PC-9 (cell line): Measurements from ENCODE around the gene B3GAT2. TPM values are rescaled to one million over a fixed set of nuclear protein-coding genes. Genes with fewer than 3 reads are reported as not detected.

Source experiments
- BruUV-seq: library from RNA; stranded (reverse); fragments of 400-500 nt; replicated peaks from 2 replicates; lab custom pipeline; 2021; lab: Mats Ljungman, UMichigan
- CTCF ChIA-PET: fragments of 300-600 bp; sonication (Branson Sonifier 250); formaldehyde crosslinking; loops from one replicate; lab custom pipeline; 2022; ENCODE audit warnings: antibody characterized with exemption; lab: Charles Lee
- POLR2A ChIA-PET: fragments of 300-600 bp; sonication (Branson Sonifier 250); formaldehyde crosslinking; loops from one replicate; lab custom pipeline; 2022; ENCODE audit warnings: antibody characterized with exemption; ENCODE audit not compliant: unreplicated experiment; lab: Charles Lee
- DNase-seq, 2 experiments: peaks; one replicate each; pipeline versions ENCODE4 v3.0.0 to v3.0.0-alpha.2; 2015 to 2022; ENCODE audit warnings: mixed read lengths in 1 of 2
- H2AFZ ChIP-seq: fragments of 200-600 bp; sonication (generic); 2 replicates; pipeline ENCODE4 v1.8.1; 2017; ENCODE audit warnings: antibody characterized with exemption
- H3F3A ChIP-seq: fragments of 200-600 bp; sonication (generic); 2 replicates; pipeline ENCODE4 v1.8.1; 2017; ENCODE audit warnings: antibody characterized with exemption, mild to moderate bottlenecking, low read depth; ENCODE audit not compliant: insufficient read depth
- H3K27ac ChIP-seq: fragments of 200-600 bp; sonication (generic); 2 replicates; pipeline ENCODE4 v1.6.1; 2016; ENCODE audit warnings: mixed run types
- H3K27me3 ChIP-seq: fragments of 200-600 bp; sonication (generic); 2 replicates; pipeline ENCODE4 v1.6.1; 2016; ENCODE audit warnings: low read depth, mixed run types; ENCODE audit not compliant: insufficient read depth
- H3K36me3 ChIP-seq: fragments of 200-600 bp; sonication (generic); 2 replicates; pipeline ENCODE4 v1.6.1; 2016; ENCODE audit warnings: low read depth, mixed run types
- H3K4me1 ChIP-seq: fragments of 200-600 bp; sonication (generic); replicated peaks from 2 replicates; pipeline ENCODE4 v1.6.1; 2016; ENCODE audit warnings: mixed run types; ENCODE audit not compliant: insufficient read depth
- H3K4me2 ChIP-seq: fragments of 200-600 bp; sonication (generic); 2 replicates; pipeline ENCODE4 v1.6.1; 2017; ENCODE audit warnings: mixed run types
- H3K4me3 ChIP-seq: fragments of 200-600 bp; sonication (generic); 2 replicates; pipeline ENCODE4 v1.6.1; 2016; ENCODE audit warnings: mixed run types
- H3K79me2 ChIP-seq: fragments of 200-600 bp; sonication (generic); 2 replicates; pipeline ENCODE4 v1.6.1; 2017; ENCODE audit warnings: low read depth, mixed run types
- H3K9me2 ChIP-seq: fragments of 200-600 bp; sonication (generic); 2 replicates; pipeline ENCODE4 v1.8.1; 2017; ENCODE audit warnings: mild to moderate bottlenecking; ENCODE audit not compliant: insufficient read depth
- H3K9me3 ChIP-seq: fragments of 200-600 bp; sonication (generic); 2 replicates; pipeline ENCODE4 v1.8.1; 2016; ENCODE audit warnings: low read depth; ENCODE audit not compliant: insufficient read depth
- H4K20me1 ChIP-seq: fragments of 200-600 bp; sonication (generic); 2 replicates; pipeline ENCODE4 v1.8.1; 2017; ENCODE audit not compliant: insufficient read depth
- CTCF ChIP-seq: fragments of 200-600 bp; sonication (generic); conservative IDR thresholded peaks from 2 replicates; pipeline ENCODE4 v1.6.1; 2017; ENCODE audit warnings: mixed run types, antibody characterized with exemption, mild to moderate bottlenecking, moderate library complexity
- EZH2 ChIP-seq: fragments of 200-600 bp; sonication (generic); IDR thresholded peaks from 2 replicates; pipeline ENCODE4 v1.8.0; 2017; ENCODE audit warnings: antibody characterized with exemption, low read depth
- intact Hi-C: fragments of 100-400 bp; cut with micrococcal nuclease; formaldehyde crosslinking; loops from one replicate; pipeline ENCODE4 v1.10.0; 2022; ENCODE audit not compliant: unreplicated experiment
- total RNA-seq: library from RNA; stranded (reverse); gene quantifications from 2 replicates; pipeline ENCODE4 v1.2.3, GENCODE V29; 2021

The B3GAT2 gene
- total RNA-seq, 1 experiment from 2014 or later = not detected

- Histone ChIP-seq H3K27me3 (no peaks in the 10 kb centered on the region), H3K27ac (no peak overlapping the region), H3K9me2 (no peaks in the 10 kb centered on the region), H3K36me3 (no peaks in the 10 kb centered on the region), H3K79me2 (no peaks in the 10 kb centered on the region), H4K20me1 (no peaks in the 10 kb centered on the region), H3K4me2 (no peak overlapping the region), H3K4me1 (no peaks in the 10 kb centered on the region), H3F3A (no peaks in the 10 kb centered on the region), H3K4me3 (no peak overlapping the region), H3K9me3 (no peaks in the 10 kb centered on the region), H2AFZ (no peak overlapping the region)
- no TSS peak for BruUV-seq
- ChIA-PET POLR2A (no interaction called here), CTCF (no interaction called here)
- intact Hi-C loops = no loop called here
- DNase-seq = no peak
- TF ChIP-seq CTCF (no peak), EZH2 (no peak)
Measured at GRCh38 chr6:70905742-70906141, 51.1 kb downstream of the B3GAT2 start.

GRCh38 chr6:70903665-70904452 is 53.0 kb downstream of the B3GAT2 start:
- intact Hi-C loops = no loop called here
- H3K9me2 ChIP-seq = no peaks in the 10 kb centered on the region
- H3K4me1 ChIP-seq = no peaks in the 10 kb centered on the region
- no peak overlapping the region; the same call in 1 of the 2 replicates for H2AFZ ChIP-seq
- CTCF ChIA-PET = no interaction called here
- POLR2A ChIA-PET = no interaction called here
- H3K27me3 ChIP-seq = no peaks in the 10 kb centered on the region
- no peak overlapping the region for H3K4me2 ChIP-seq
- H3K9me3 ChIP-seq = no peaks in the 10 kb centered on the region
- H3K79me2 ChIP-seq = no peaks in the 10 kb centered on the region
- H3K27ac ChIP-seq = no peak overlapping the region
- TF ChIP-seq EZH2 (no peak), CTCF (no peak)
- no peaks in the 10 kb centered on the region for H3K36me3 ChIP-seq
- DNase-seq = no peak
- H3F3A ChIP-seq = no peaks in the 10 kb centered on the region
- BruUV-seq = no TSS peak
- no peaks in the 10 kb centered on the region for H4K20me1 ChIP-seq
- H3K4me3 ChIP-seq = no peak overlapping the region

GRCh38 chr6:70901324-70901723 is 55.5 kb downstream of the B3GAT2 start:
- DNase-seq = no peak
- H3K27me3 ChIP-seq = 0 out of 2 replicates have a peak, but pooled peaks cover 5% of the 10 kb centered on the region
- BruUV-seq = no TSS peak
- ChIA-PET POLR2A (no interaction called here), CTCF (no interaction called here)
- no peaks in the 10 kb centered on the region for H3K36me3 ChIP-seq
- intact Hi-C loops = no loop called here
- H3K4me3 ChIP-seq = no peak overlapping the region
- H2AFZ ChIP-seq = no peak overlapping the region
- H3F3A ChIP-seq = no peaks in the 10 kb centered on the region
- no peaks in the 10 kb centered on the region for H3K79me2 ChIP-seq
- H3K4me1 ChIP-seq = no peaks in the 10 kb centered on the region
- no peak overlapping the region for H3K27ac ChIP-seq
- H3K9me3 ChIP-seq = no peaks in the 10 kb centered on the region
- TF ChIP-seq CTCF (peak; percentile 53), EZH2 (no peak)
- no peaks in the 10 kb centered on the region; the same call in 1 of the 2 replicates for H4K20me1 ChIP-seq
- no peaks in the 10 kb centered on the region for H3K9me2 ChIP-seq
- H3K4me2 ChIP-seq = no peak overlapping the region
